H1 (cell line): ENCODE measurements around the gene PDZRN4. TPM values are rescaled to one million over a fixed set of nuclear protein-coding genes. Genes with fewer than 3 reads are reported as not detected.

Source experiments
- CTCF ChIA-PET: fragments of 300-600 bp; sonication (Branson Sonifier 250); formaldehyde crosslinking; loops from one replicate; lab custom pipeline; 2021; ENCODE audit not compliant: partially characterized antibody; lab: Charles Lee
- POLR2A ChIA-PET: fragments of 300-600 bp; sonication (Branson Sonifier 250); formaldehyde crosslinking; loops from one replicate; lab custom pipeline; 2021; ENCODE audit warnings: inconsistent platforms; ENCODE audit not compliant: partially characterized antibody; lab: Charles Lee
- DNase-seq, 2 experiments: peaks; one replicate each; pipeline versions ENCODE4 v3.0.0 to v3.0.0-alpha.2; 2010 to 2022; ENCODE audit warnings: low spot score in 2 of 2, low read depth in 1 of 2, mixed read lengths in 1 of 2
- FAIRE-seq: peaks from 2 replicates; lab custom pipeline; 2011; peaks lifted over from hg19 to GRCh38; lab: Jason Lieb, UNC
- H2AFZ ChIP-seq: 2 replicates; pipeline ENCODE4 v1.8.1; 2012; ENCODE audit warnings: low read length, inconsistent platforms
- H2AK5ac ChIP-seq: 2 replicates; pipeline ENCODE4 v1.6.1; 2013; ENCODE audit warnings: low read depth, low read length
- H2BK120ac ChIP-seq: replicated peaks from 2 replicates; pipeline ENCODE3; 2013; ENCODE audit warnings: low read depth, low read length, inconsistent platforms
- H2BK12ac ChIP-seq: 2 replicates; pipeline ENCODE4 v1.6.1; 2013; ENCODE audit warnings: low read depth, low read length
- H2BK15ac ChIP-seq: 2 replicates; pipeline ENCODE4 v1.6.1; 2013; ENCODE audit warnings: low read length
- H2BK20ac ChIP-seq: 2 replicates; pipeline ENCODE4 v1.6.1; 2013; ENCODE audit warnings: low read length
- H2BK5ac ChIP-seq: 2 replicates; pipeline ENCODE4 v1.6.1; 2013; ENCODE audit warnings: low read depth, low read length
- H3K14ac ChIP-seq: 2 replicates; pipeline ENCODE4 v1.6.1; 2013; ENCODE audit warnings: inconsistent platforms; ENCODE audit not compliant: insufficient read length
- H3K18ac ChIP-seq: 2 replicates; pipeline ENCODE4 v1.6.1; 2013; ENCODE audit warnings: low read length; ENCODE audit errors: extremely low read depth
- H3K23ac ChIP-seq: 2 replicates; pipeline ENCODE4 v1.6.1; 2013; ENCODE audit warnings: inconsistent platforms; ENCODE audit not compliant: insufficient read length
- H3K23me2 ChIP-seq: 2 replicates; pipeline ENCODE4 v1.6.1; 2013; ENCODE audit warnings: low read depth, low read length
- H3K27ac ChIP-seq: 2 replicates; pipeline ENCODE4 v1.6.1; 2011; ENCODE audit warnings: low read depth, low read length, inconsistent platforms
- H3K27me3 ChIP-seq, 4 experiments: replicated peaks in 1 of 4; 1 replicate in 1 of 4; 2 replicates in 3 of 4; pipeline versions ENCODE4 v1.6.1 to v1.8.1; 2011 to 2013; ENCODE audit warnings: low read length in 3 of 4, mild to moderate bottlenecking in 3 of 4, inconsistent platforms in 2 of 4, mixed read lengths in 2 of 4, moderate library complexity in 1 of 4; ENCODE audit not compliant: control insufficient read depth in 3 of 4, insufficient read depth in 3 of 4; ENCODE audit errors: extremely low read depth in 1 of 4
- H3K36me3 ChIP-seq, 4 experiments: 2 replicates each; pipeline versions ENCODE4 v1.6.1 to v1.8.1; 2011 to 2013; ENCODE audit warnings: mild to moderate bottlenecking in 4 of 4, low read length in 3 of 4, moderate library complexity in 2 of 4, control low read depth in 1 of 4, inconsistent platforms in 1 of 4; ENCODE audit not compliant: insufficient read depth in 4 of 4, control insufficient read depth in 2 of 4
- H3K4ac ChIP-seq: replicated peaks from 2 replicates; pipeline ENCODE3; 2013; ENCODE audit warnings: low read length, low read depth, mixed read lengths, inconsistent platforms; ENCODE audit not compliant: insufficient read length
- H3K4me1 ChIP-seq, 4 experiments: replicated peaks in 1 of 4; 1 replicate in 1 of 4; 2 replicates in 3 of 4; pipeline versions ENCODE4 v1.6.1 to v1.8.1; 2011 to 2013; ENCODE audit warnings: low read length in 3 of 4, inconsistent platforms in 2 of 4, mixed read lengths in 1 of 4; ENCODE audit not compliant: insufficient read depth in 4 of 4, control insufficient read depth in 3 of 4
- H3K4me2 ChIP-seq, 2 experiments: 2 replicates each; pipeline versions ENCODE4 v1.6.1 to v1.8.1; 2011 to 2013; ENCODE audit warnings: low read depth in 2 of 2, low read length in 2 of 2, control low read depth in 1 of 2, inconsistent platforms in 1 of 2, mild to moderate bottlenecking in 1 of 2; ENCODE audit not compliant: insufficient read depth in 1 of 2
- H3K4me3 ChIP-seq, 4 experiments: fragments of 200-600, 300-600 bp in 1 of 4; sonication (generic), shearing (Covaris generic), sonication (Bioruptor Twin) in 1 of 4; 2 replicates each; pipeline versions ENCODE4 v1.5.1 to v1.8.1; 2011 to 2016; ENCODE audit warnings: low read length in 4 of 4, low read depth in 3 of 4, control low read depth in 2 of 4, inconsistent platforms in 2 of 4, mild to moderate bottlenecking in 2 of 4, mixed read lengths in 1 of 4, moderate library complexity in 1 of 4; ENCODE audit not compliant: insufficient read depth in 2 of 4; ENCODE audit errors: extremely low read depth in 1 of 4
- H3K56ac ChIP-seq: replicated peaks from 2 replicates; pipeline ENCODE3; 2013; ENCODE audit warnings: low read depth, mild to moderate bottlenecking, mixed read lengths, low read length, inconsistent platforms; ENCODE audit not compliant: insufficient read length
- H3K79me1 ChIP-seq: 2 replicates; pipeline ENCODE4 v1.6.1; 2013; ENCODE audit warnings: low read depth, low read length, control low read depth
- H3K79me2 ChIP-seq, 2 experiments: 2 replicates each; pipeline versions ENCODE4 v1.6.1 to v1.8.1; 2012 to 2013; ENCODE audit warnings: low read length in 2 of 2, mild to moderate bottlenecking in 2 of 2, inconsistent platforms in 1 of 2; ENCODE audit not compliant: insufficient read depth in 2 of 2, control insufficient read depth in 1 of 2
- H3K9ac ChIP-seq, 4 experiments: replicated peaks in 1 of 4; 1 replicate in 1 of 4; 2 replicates in 3 of 4; pipeline versions ENCODE4 v1.6.1 to v1.8.1; 2011 to 2013; ENCODE audit warnings: low read depth in 3 of 4, low read length in 3 of 4, control low read depth in 2 of 4, mild to moderate bottlenecking in 2 of 4, moderate library complexity in 2 of 4, inconsistent platforms in 1 of 4; ENCODE audit errors: extremely low read depth in 1 of 4
- H3K9me3 ChIP-seq, 2 experiments: 2 replicates each; pipeline versions ENCODE4 v1.6.1 to v1.8.1; 2012 to 2013; ENCODE audit warnings: mild to moderate bottlenecking in 2 of 2, moderate library complexity in 2 of 2, control low read depth in 1 of 2, inconsistent platforms in 1 of 2, low read depth in 1 of 2, low read length in 1 of 2, mixed read lengths in 1 of 2; ENCODE audit not compliant: insufficient read depth in 2 of 2
- H4K20me1 ChIP-seq, 2 experiments: replicated peaks in 1 of 2; 2 replicates each; pipeline versions ENCODE3 to v1.8.1; 2011 to 2013; ENCODE audit warnings: inconsistent platforms in 2 of 2, low read length in 2 of 2, mild to moderate bottlenecking in 1 of 2; ENCODE audit not compliant: insufficient read depth in 2 of 2, control insufficient read depth in 1 of 2
- H4K5ac ChIP-seq: 2 replicates; pipeline ENCODE4 v1.6.1; 2013; ENCODE audit warnings: low read length, low read depth, mixed read lengths, inconsistent platforms; ENCODE audit not compliant: insufficient read length
- H4K8ac ChIP-seq: 2 replicates; pipeline ENCODE4 v1.8.0; 2013; ENCODE audit warnings: mild to moderate bottlenecking, moderate library complexity, low read length, inconsistent platforms; ENCODE audit not compliant: insufficient read depth; ENCODE audit errors: extremely low read depth
- H4K91ac ChIP-seq: replicated peaks from 2 replicates; pipeline ENCODE3; 2013; ENCODE audit warnings: low read length, mixed read lengths, inconsistent platforms; ENCODE audit not compliant: insufficient read length
- BCL11A ChIP-seq, 2 experiments: IDR thresholded peaks; one replicate each; pipeline ENCODE4 v1.6.1; 2011; ENCODE audit warnings: low read depth in 2 of 2, low read length in 2 of 2, mild to moderate bottlenecking in 2 of 2
- CTBP2 ChIP-seq: IDR thresholded peaks from 2 replicates; pipeline ENCODE4 v1.7.0; 2011; ENCODE audit warnings: borderline replicate concordance, mild to moderate bottlenecking, moderate library complexity, mixed read lengths, low read length; ENCODE audit not compliant: insufficient read depth, insufficient read length
- HDAC6 ChIP-seq: IDR thresholded peaks from one replicate; pipeline ENCODE4 v1.7.1; 2012; ENCODE audit warnings: low read depth, mild to moderate bottlenecking, inconsistent platforms, low read length, moderate library complexity
- KDM1A ChIP-seq: fragments of 200-600, 300-600 bp; sonication (generic); IDR thresholded peaks from 2 replicates; pipeline ENCODE4 v1.7.1; 2016; ENCODE audit warnings: mild to moderate bottlenecking, low read length, borderline replicate concordance
- KDM4A ChIP-seq: IDR thresholded peaks from one replicate; pipeline ENCODE4 v1.7.1; 2012; ENCODE audit warnings: low read depth, mild to moderate bottlenecking, moderate library complexity, low read length, inconsistent platforms; ENCODE audit not compliant: severe bottlenecking
- KDM5A ChIP-seq: fragments of 200-600 bp; IDR thresholded peaks from 2 replicates; pipeline ENCODE4 v1.7.1; 2012; ENCODE audit warnings: mild to moderate bottlenecking, low read length, inconsistent platforms, mixed read lengths
- PHF8 ChIP-seq: fragments of 200-600 bp; sonication (generic); conservative IDR thresholded peaks from 2 replicates; pipeline ENCODE4 v1.7.1; 2012; ENCODE audit warnings: low read depth, mild to moderate bottlenecking, inconsistent platforms, low read length, moderate library complexity
- POLR2AphosphoS5 ChIP-seq: IDR thresholded peaks from 2 replicates; pipeline ENCODE4 v1.6.1; 2011; ENCODE audit warnings: low read depth, low read length
- SAP30 ChIP-seq: fragments of 300-600 bp; sonication (generic); IDR thresholded peaks from 2 replicates; pipeline ENCODE4 v1.7.1; 2012; ENCODE audit warnings: low read length, moderate library complexity, mild to moderate bottlenecking, inconsistent platforms; ENCODE audit not compliant: insufficient read depth, insufficient replicate concordance
- SIX5 ChIP-seq: IDR thresholded peaks from 2 replicates; pipeline ENCODE4 v1.6.1; 2011; ENCODE audit warnings: mild to moderate bottlenecking, low read depth, low read length
- SP2 ChIP-seq: IDR thresholded peaks from 2 replicates; pipeline ENCODE4 v1.6.1; 2012; ENCODE audit warnings: mild to moderate bottlenecking, low read length, inconsistent platforms
- TAF1 ChIP-seq: IDR thresholded peaks from 2 replicates; pipeline ENCODE4 v1.6.1; 2011; ENCODE audit warnings: mild to moderate bottlenecking, low read depth, low read length
- TEAD4 ChIP-seq: IDR thresholded peaks from 2 replicates; pipeline ENCODE4 v1.6.1; 2012; ENCODE audit warnings: low read depth, low read length, inconsistent platforms, mixed read lengths
- WGBS, 2 experiments: shearing (Covaris generic) in 1 of 2; methylation state at CpG; one replicate each; pipeline versions ENCODE4 v1.1.6 to v1.1.7; 2013 to 2015; ENCODE audit warnings: low lambda C conversion rate in 2 of 2, mixed read lengths in 2 of 2, inconsistent platforms in 1 of 2, low coverage in 1 of 2, missing lambda C conversion rate in 1 of 2; ENCODE audit not compliant: insufficient replicate concordance in 2 of 2, insufficient coverage in 1 of 2, insufficient read length in 1 of 2; ENCODE audit errors: extremely low coverage in 1 of 2, missing lambda C conversion rate in 1 of 2; 5-methylcytosine and 5-hydroxymethylcytosine counted together
- polyA plus RNA-seq, 7 experiments: library from polyadenylated mRNA; depleted of rRNA in 3 of 7; stranded (reverse) in 5 of 7; unstranded in 2 of 7; fragments of >200 nt in 5 of 7; fragments of 200-250 nt in 2 of 7; gene quantifications; 1 replicate in 5 of 7; 2 replicates in 1 of 7; 4 replicates in 1 of 7; pipeline versions ENCODE4 v1.2.1 to v1.2.3, GENCODE V29; 2011 to 2013; ENCODE audit warnings: missing spikeins in 2 of 7, mixed read lengths in 2 of 7
- total RNA-seq: library from RNA; stranded (reverse); fragmentation: NEBNext Ultra II Directional; extraction: Animal tissue kit (Norgen Biotek cat#: 25700); gene quantifications from 2 replicates; pipeline ENCODE4 v1.2.1, GENCODE V29; 2021
- TF ChIP-seq, protein P1 (sequence below): IDR thresholded peaks from 2 replicates; pipeline ENCODE4 v1.6.1; 2012; ENCODE audit warnings: inconsistent platforms

Gene PDZRN4
- total and polyA plus RNA-seq, 2 of the 8 experiments (the other 6 are each of a cell fraction or from before 2014, with no cell fraction given): not detected

DNA sequence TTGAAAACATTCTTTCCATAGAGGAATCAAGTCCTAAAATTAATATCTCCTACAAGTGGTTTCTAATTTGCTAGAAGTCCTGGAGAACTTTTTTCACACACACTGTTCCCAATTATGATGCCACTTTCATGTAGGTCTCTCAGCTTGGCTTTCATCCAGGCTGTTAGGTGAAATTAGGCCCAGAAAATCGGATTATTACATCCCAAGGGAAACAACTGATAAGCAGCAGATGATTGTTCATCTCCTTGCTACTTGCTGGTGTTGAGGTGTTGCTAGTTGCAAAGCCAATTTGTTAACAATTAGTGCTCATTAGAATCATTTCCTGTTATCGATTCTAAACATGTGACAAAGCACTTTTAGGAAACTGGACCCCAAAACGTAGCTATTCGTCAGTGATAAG lies 248.0 kb downstream of the PDZRN4 start:
- Histone ChIP-seq H3K4me3 (no peak overlapping the region), H3K79me2 (no peaks in the 10 kb centered on the region), H2BK12ac (no peak overlapping the region), H3K4me1 (peaks cover 0 to 6% (median 4%) of the 10 kb centered on the region in 4 experiments; a peak in 4 of 7 replicates), H2BK5ac (no peak overlapping the region), H3K4me2 (no peak overlapping the region), H3K14ac (no peak overlapping the region), H3K23me2 (no peaks in the 10 kb centered on the region), H3K36me3 (no peaks in the 10 kb centered on the region), H4K8ac (no peak overlapping the region), H3K18ac (no peak overlapping the region), H3K9ac (no peak overlapping the region), H2BK120ac (no peak overlapping the region), H3K79me1 (no peaks in the 10 kb centered on the region), H3K27ac (no peak overlapping the region), H3K23ac (no peak overlapping the region), H4K91ac (no peak overlapping the region), H3K27me3 (no peaks in the 10 kb centered on the region), H4K5ac (no peak overlapping the region), H3K56ac (no peak overlapping the region), H2BK15ac (no peak overlapping the region), H2AFZ (no peak overlapping the region), H3K4ac (no peak overlapping the region), H2AK5ac (no peak overlapping the region), H2BK20ac (no peak overlapping the region), H3K9me3 (no peaks in the 10 kb centered on the region), H4K20me1 (no peaks in the 10 kb centered on the region)
- no peak for FAIRE-seq
- WGBS, 2 experiments: 90% methylated on average over 4 of the region's 4 CpGs; no CpG with 5 or more reads in 1 of the 2 experiments
- ChIA-PET POLR2A (no interaction called here), CTCF (interaction anchor here (0.5 to 1.0 kb wide), 2 partner anchors 13 to 1672 kb away, joined by 3 read pairs; no protein-coding TSS in a partner anchor)
- DNase-seq: no peak
- TF ChIP-seq BCL11A (IDR thresholded peaks at IDR 0.05; ENCODE audit: low read depth in 2 of 2, low read length in 2 of 2): no peak
- TF ChIP-seq, protein P1, sequence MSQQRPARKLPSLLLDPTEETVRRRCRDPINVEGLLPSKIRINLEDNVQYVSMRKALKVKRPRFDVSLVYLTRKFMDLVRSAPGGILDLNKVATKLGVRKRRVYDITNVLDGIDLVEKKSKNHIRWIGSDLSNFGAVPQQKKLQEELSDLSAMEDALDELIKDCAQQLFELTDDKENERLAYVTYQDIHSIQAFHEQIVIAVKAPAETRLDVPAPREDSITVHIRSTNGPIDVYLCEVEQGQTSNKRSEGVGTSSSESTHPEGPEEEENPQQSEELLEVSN: no peak
- TF ChIP-seq HDAC6: no peak
- TF ChIP-seq POLR2AphosphoS5: no peak
- no peak for TF ChIP-seq KDM1A
- no peak for TF ChIP-seq TEAD4
- no peak for TF ChIP-seq SIX5
- no peak for TF ChIP-seq TAF1
- no peak for TF ChIP-seq SAP30
- no peak for TF ChIP-seq CTBP2
- TF ChIP-seq KDM5A: no peak
- TF ChIP-seq KDM4A: no peak
- TF ChIP-seq SP2: no peak
- TF ChIP-seq PHF8: no peak
